Lung microvascular endothelial cell (primary cell): ENCODE results near the gene PLA2G4A. TPM values are rescaled to one million over a fixed set of nuclear protein-coding genes. Genes with fewer than 3 reads are reported as not detected.
"Not testable (repeated sequence)": the region's sequence is repeated elsewhere in the genome, so short reads cannot be mapped to it uniquely, and the experiment has no call there.

ENCODE experiments used
- DNase-seq, 2 donors: peaks; one replicate each; pipeline versions ENCODE4 v3.0.0 to v3.0.0-alpha.2; 2010; ENCODE audit warnings: low read depth in 2 of 2
- total RNA-seq: library from RNA; depleted of rRNA; stranded (reverse); fragments of >200 nt; gene quantifications from 2 replicates; pipeline ENCODE4 v1.2.1, GENCODE V29; 2014

Gene PLA2G4A
- total RNA-seq, 1 donor from 2014 or later: 15.1 TPM

DNA sequence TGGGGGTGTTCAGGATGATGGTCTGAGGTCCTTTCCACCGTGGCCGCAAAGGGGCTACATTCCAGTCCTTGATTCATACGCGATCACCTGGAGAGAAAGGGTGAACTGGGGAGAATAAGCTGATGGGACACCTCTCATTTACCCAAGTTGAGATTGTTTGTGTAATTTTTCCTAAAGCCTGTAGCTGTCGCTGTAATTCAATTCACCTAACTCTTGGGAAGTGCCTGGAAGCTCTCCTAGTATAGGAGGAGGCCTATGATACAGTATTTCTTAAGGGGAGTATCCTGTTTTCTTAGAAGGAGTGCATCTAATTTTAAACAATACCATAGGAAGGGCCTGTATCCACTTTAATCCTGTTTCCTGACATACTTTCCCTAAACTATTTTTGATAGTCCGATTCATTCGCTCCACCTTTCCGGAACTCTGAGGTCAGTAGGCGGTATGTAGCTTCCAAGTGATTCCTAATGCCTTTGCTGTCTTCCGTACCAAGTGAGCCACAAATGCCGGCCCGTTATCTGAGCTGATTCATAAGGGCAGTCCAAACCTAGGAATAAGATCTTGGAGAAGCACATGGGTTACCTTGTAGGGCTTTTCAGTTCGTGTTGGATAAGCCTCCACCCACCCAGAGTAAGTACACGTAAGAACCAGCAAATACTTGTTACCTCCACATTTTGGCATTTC lies 88.5 kb downstream of the PLA2G4A start:
- DNase-seq: peak; percentile 68 to 76

DNA sequence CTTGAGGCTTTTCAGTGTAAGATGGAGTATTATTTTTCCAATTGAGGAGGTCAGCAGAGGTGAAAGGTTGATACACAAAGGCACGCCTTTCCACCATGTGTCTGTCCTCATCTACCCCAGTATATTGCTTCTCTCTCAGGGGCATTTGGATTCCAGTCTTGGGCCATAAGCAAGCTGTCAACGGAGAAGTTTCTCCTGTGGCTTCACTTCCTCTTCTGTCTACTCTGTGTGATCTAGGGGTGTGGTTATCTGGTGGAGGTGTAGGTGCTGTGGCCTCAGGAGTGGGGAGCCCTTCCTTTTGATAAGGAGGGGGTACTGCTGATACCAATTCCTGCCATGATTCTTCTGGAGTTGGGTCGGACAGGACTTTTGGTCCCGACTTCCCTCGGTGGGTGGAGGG lies 92.6 kb downstream of the PLA2G4A start:
- DNase-seq: not testable (repeated sequence)

- DNase-seq: not testable (repeated sequence)
Observed at GRCh38 chr1:186922814-186923213, 94.1 kb downstream of the PLA2G4A start.

GRCh38 chr1:186923486-186923885 lies 94.7 kb downstream of the PLA2G4A start:
- DNase-seq: no peak

DNA sequence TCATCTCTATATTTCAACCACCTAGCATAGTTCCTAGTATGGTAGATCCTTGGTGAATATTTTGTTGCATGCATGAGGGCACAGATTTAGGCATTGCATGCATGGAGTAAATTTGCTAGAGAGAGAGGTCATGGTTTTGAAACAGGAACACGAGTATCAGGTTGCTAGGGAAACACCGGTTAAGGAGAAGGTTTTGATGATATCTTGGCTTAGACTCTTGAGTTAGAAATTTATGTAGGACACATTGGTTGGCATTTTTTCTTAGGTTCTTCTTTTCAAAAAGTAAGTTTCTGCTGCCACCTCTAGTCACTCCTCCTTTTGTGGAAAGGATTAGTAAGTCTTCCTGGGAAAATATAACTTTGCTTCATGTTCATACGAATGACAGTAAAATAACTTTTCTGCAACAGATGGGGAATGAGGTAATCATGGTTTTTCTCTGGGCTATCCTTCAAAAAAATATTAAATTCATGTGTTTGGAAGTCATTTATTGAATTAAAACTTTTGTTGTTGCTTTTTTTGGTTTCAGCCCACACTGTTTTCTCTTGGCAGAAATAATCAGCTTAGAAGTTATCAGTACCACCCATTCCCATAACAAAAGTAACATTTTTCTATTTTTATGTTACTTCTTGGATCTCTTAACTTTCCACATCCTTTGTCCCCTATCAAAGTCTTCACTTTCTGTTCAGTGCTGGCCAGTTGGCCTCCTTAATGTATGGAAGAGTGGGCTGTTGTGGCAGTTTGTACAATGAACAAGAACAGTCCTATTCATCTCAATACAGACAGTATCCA lies 97.3 kb downstream of the PLA2G4A start:
- peak in 1 of 2 donors; percentile 5 for DNase-seq

- DNase-seq: no peak
Observed at GRCh38 chr1:186927884-186928283, 99.1 kb downstream of the PLA2G4A start.

GRCh38 chr1:186930238-186930637 lies 101.5 kb downstream of the PLA2G4A start:
- DNase-seq: no peak

DNA sequence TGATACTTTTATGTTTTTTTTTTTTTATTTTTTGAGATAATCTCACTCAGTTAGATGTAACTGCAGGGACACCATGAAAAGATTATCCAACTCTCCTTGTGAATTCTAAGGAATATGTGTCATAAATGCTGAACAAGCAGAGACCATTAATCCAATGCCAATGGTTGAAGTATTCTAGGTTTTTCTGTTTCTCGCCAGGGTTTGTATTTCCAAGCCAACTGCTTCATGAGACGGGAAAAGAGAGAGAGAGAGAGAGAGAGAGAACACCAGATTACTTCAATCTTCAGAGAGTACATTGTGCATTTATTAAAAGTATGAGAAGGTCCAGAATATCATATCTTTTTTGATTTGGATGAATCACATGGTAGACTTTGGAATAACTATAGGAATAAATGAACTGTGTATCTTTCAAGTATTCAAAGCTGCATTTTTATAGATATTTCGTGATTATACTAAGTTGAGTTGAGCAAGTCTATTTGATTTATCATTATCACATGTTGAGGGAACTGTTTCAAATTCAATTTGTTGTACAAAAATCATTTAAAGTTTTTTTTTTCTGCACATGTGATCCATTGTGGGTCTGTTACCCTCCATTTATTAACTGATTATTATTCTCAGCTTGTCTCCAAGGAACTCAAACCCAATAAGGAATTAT lies 108.4 kb downstream of the PLA2G4A start:
- no peak for DNase-seq

- peak; percentile 19 to 97 for DNase-seq
Observed at GRCh38 chr1:186943891-186944686, 115.3 kb downstream of the PLA2G4A start.

DNA sequence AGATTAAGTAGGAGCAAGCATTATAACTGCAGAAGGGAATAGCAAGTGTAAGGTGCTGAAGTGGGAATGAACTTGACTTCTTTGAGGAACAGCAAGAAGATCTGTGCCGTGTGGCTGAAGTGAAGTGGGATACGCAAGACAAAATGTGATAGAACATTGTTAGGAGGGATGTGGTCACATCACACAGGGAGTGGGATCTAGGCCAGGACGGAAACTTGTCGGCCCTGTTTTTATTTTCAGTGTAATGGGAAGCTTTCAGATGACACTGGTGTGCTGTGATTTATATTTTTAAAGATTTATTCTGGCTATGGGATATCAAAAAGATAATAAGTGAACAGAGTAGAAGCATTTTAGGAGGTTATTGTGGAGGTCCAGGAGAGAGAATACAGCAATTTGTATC lies 116.4 kb downstream of the PLA2G4A start:
- peak in 1 of 2 donors; percentile 97 for DNase-seq

DNA sequence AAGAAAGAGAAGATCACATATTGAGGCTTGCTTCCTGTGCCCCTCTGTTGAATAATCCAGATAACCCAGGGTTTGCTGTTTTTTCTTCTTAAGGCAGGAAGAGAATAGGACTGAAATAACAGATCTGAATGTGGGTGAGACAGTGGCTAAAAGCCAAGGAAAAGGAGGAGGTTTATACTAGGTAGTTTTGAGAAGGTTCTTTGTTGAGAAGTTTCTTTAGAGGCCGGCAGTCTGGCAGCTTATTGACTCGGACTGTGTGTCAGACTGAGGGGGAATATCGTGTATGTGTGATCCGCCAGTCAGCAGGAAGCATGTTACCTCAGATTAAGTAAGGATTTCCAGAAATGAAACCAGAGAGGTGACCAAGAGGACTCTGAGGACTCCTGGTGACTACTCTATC lies 119.8 kb downstream of the PLA2G4A start:
- DNase-seq: peak; percentile 81 to 89

DNA sequence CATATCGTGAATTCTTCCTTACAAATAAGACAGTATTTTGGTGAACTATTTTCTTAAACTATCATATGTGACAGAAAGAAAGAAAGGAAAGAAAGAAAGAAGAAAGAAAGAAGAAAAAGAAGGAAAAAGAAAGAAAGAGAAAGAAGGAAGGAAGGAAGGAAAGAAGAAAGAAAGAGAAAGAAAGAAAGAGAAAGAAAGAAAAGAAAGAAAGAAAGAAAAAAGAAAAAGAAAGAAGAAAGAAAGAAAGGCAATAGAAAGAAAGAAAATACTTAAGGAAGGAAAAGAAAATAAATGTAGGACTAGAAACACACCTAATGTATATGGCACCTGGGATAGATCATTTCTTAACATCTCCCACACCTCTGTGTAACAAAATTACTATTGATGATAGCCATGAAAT lies 120.4 kb downstream of the PLA2G4A start:
- no peak for DNase-seq

DNA sequence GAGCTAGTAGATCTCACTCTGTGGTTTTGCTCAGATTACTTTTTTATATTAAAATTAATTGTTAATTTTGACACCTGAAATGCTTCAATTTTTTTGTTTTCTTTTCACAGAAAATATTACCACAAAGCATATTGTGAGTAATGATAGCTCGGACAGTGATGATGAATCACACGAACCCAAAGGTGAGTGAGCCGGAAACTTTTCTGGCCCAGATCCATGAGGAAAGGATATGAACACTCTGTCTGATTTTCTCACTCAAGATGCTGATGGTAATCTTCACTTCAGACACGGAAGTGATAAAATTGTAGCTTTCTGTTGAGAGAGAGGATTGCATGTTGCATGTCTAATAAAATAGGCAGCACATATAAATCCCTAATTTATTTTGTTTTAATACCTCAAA lies 121.8 kb downstream of the PLA2G4A start:
- DNase-seq: peak; percentile 88 to 92

GRCh38 chr1:186953876-186954275 lies 125.1 kb downstream of the PLA2G4A start:
- no peak for DNase-seq

DNA sequence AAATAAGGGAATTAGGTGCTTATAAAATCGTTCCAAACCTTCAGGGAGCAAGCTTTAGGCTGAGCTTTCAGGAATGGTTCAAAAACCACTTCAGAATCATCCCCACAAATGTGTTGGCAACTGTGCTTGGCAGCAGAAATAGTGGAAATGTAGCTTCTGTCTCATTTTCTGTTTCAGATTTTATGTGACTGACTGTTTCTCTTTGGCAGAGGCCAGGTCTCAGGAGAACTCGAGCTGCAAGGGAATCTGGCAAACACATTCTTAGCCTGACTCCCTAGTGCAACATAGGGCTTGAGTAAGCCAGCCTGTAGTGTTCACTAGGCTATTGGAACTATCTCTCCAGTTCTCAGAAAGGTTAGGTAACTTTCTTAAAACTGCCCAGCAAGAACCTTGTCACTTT lies 128.6 kb downstream of the PLA2G4A start:
- no peak for DNase-seq

DNA sequence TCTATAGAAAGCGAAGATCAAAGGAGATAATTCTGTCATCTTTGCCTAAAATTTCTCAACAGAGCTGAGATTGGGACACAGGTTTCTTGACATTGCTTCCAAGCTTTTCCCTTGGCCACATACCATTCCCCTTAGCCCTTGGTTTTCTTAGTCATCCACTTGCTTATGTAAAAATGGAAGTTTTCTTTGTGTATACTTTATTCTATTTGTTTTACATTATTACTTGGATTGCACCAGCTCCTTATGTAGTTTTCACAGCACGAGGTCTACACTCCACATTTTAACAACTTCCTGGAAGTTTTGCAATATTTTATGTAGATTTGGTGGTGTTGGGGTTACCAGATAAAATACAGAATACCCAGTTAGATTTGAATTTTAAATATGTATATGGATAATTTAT lies 129.8 kb downstream of the PLA2G4A start:
- DNase-seq: no peak

DNA sequence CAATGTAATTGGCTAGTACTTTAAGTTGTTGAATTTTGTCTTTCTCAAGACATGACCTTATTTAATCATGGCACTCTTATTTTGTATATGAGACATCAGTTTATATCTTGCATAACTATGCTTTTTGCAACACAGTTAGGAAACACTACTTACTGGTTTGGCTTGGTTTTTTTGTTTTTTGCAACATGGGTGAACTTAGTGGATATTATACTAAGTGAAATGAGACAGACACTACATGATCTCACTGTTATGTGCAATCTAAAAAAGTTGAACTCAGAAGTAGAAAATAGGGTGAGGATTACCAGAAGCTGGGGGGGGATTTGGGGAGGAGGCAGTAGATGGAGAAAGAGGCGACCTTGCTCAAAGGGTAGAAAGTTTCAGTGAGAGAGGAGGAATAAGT lies 132.1 kb downstream of the PLA2G4A start:
- DNase-seq: no peak

- DNase-seq: no peak
Observed at GRCh38 chr1:186965847-186966246, 137.1 kb downstream of the PLA2G4A start.

GRCh38 chr1:186966456-186966855 lies 137.7 kb downstream of the PLA2G4A start:
- no peak for DNase-seq

GRCh38 chr1:186967656-186968394 lies 139.1 kb downstream of the PLA2G4A start:
- peak in 1 of 2 donors; percentile 16 for DNase-seq

DNA sequence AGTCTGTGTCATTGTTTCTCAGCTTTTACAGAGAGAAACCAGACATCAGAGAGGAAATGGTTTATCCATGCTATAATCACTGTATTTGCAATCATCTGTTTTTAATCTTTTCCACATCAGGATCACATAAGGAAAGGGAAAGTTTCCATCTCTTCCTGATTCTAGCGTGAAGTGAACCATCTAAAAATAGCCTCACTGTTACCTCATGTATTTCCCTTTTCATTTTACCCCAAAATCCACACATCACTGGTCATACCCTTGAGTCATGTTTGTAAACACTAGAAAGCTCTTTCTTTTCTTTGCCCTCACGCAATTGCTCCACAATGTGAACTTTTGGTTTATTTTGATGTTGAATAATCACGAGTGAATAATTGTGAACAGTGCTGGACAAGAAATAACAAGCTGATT lies 146.0 kb downstream of the PLA2G4A start:
- DNase-seq: peak; percentile 95 to 97
